Measurements from ENCODE around the gene KMT2A. TPM values are rescaled to one million over a fixed set of nuclear protein-coding genes. Genes with fewer than 3 reads are reported as not detected.
"Not testable (repeated sequence)": the region's sequence is repeated elsewhere in the genome, so short reads cannot be mapped to it uniquely, and the experiment has no call there.

The KMT2A gene
- total RNA-seq, 1 donor from 2014 or later: 63.6 TPM

DNA sequence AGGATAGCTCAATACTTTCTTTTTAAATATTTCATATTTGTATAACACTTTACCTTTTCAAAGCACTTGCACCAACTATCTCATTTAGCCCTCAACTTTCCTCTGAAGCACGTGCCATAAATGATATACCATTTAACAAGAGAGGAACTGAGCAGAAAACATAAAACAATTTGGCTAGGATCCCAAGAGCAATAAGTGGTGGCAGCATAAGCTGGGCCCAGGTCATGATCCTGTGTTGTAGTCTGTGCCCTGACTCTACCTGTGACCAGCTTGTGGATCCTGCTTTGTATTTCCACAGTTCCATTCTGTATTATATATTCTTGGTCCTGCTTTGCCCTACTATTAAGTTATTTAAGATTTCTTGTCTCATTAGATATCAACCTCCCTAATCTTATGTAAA lies 23.4 kb upstream of the KMT2A start:
- Mint-ChIP-seq H3K36me3 (peaks cover 2% of the 10 kb centered on the region), H3K9me3 (no peaks in the 10 kb centered on the region), H3K27ac (no peak overlapping the region), H3K4me3 (no peak overlapping the region), H3K4me1 (no peaks in the 10 kb centered on the region), H3K27me3 (ENCODE audit: insufficient read depth, low read depth) (peaks cover 2% of the 10 kb centered on the region)
- H3K9me3 ChIP-seq (ENCODE audit: low read depth): no peaks in the 10 kb centered on the region
- no peak for DNase-seq (ENCODE audit: low spot score)
- peaks cover 8% of the 10 kb centered on the region for H3F3A ChIP-seq (ENCODE audit: low read depth)
- no peak overlapping the region for H2AFZ ChIP-seq (replicated peaks)
- H4K20me1 ChIP-seq (ENCODE audit: low read depth): no peaks in the 10 kb centered on the region
- H3K9ac ChIP-seq: no peak overlapping the region
- no peak overlapping the region for H3K4me3 ChIP-seq
- H3K4me2 ChIP-seq: no peak overlapping the region
- H3K27me3 ChIP-seq: no peaks in the 10 kb centered on the region
- no peak overlapping the region for H3K27ac ChIP-seq
- TF ChIP-seq, protein P1, sequence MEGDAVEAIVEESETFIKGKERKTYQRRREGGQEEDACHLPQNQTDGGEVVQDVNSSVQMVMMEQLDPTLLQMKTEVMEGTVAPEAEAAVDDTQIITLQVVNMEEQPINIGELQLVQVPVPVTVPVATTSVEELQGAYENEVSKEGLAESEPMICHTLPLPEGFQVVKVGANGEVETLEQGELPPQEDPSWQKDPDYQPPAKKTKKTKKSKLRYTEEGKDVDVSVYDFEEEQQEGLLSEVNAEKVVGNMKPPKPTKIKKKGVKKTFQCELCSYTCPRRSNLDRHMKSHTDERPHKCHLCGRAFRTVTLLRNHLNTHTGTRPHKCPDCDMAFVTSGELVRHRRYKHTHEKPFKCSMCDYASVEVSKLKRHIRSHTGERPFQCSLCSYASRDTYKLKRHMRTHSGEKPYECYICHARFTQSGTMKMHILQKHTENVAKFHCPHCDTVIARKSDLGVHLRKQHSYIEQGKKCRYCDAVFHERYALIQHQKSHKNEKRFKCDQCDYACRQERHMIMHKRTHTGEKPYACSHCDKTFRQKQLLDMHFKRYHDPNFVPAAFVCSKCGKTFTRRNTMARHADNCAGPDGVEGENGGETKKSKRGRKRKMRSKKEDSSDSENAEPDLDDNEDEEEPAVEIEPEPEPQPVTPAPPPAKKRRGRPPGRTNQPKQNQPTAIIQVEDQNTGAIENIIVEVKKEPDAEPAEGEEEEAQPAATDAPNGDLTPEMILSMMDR (IDR thresholded peaks at IDR 0.05): no peak
- TF ChIP-seq EZH2phosphoT487 (IDR thresholded peaks at IDR 0.05) (no peak), EZH2 (IDR thresholded peaks at IDR 0.05) (no peak)
- H3K79me2 ChIP-seq (ENCODE audit: low read depth): peaks cover 4% of the 10 kb centered on the region
- no peaks in the 10 kb centered on the region for H3K36me3 ChIP-seq
- no peaks in the 10 kb centered on the region for H3K4me1 ChIP-seq

DNA sequence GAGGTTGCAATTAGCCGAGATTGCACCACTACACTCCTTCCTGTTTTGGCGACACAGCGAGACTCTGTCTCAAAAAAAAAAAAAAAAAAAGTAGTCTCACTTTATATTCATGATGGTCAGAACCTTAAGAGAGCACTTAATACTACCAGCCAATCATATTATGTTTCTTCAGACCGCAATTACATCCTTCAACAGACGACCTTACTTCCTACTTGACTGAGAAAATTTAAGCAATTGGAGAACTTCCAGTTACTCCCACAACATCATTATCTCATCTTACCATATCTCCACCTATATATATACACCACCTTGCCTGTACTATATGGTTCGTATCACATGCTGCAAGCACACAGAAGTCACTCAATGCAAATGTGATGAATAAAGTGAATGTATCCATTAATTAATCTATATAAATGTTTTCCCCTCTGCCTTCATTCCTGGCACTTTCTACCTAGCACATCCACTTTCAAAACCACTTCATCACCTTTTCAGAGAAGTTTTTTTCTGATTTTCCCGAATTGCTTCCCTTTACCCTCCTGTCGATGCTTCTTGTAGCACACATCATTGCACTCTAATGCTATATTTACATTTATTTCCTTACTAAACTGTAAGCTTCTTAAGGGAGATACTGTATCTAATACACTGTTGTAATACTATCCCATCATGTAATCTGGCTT lies 21.1 kb upstream of the KMT2A start:
- Histone ChIP-seq H3K36me3 (no peaks in the 10 kb centered on the region), H3K4me3 (no peak overlapping the region), H4K20me1 (ENCODE audit: low read depth) (no peaks in the 10 kb centered on the region), H3K4me2 (no peak overlapping the region), H3K9me3 (ENCODE audit: low read depth) (no peaks in the 10 kb centered on the region), H3K79me2 (ENCODE audit: low read depth) (no peaks in the 10 kb centered on the region), H3K27me3 (no peaks in the 10 kb centered on the region), H3K4me1 (no peaks in the 10 kb centered on the region), H3K9ac (no peak overlapping the region), H3F3A (ENCODE audit: low read depth) (peaks cover 8% of the 10 kb centered on the region), H2AFZ (replicated peaks) (no peak overlapping the region), H3K27ac (peak overlapping the region; percentile 22)
- DNase-seq (ENCODE audit: low spot score): no peak
- no peaks in the 10 kb centered on the region for H3K4me1 Mint-ChIP-seq
- no peak overlapping the region for H3K27ac Mint-ChIP-seq
- no peak overlapping the region for H3K4me3 Mint-ChIP-seq
- H3K36me3 Mint-ChIP-seq: no peaks in the 10 kb centered on the region
- TF ChIP-seq, protein P1 (IDR thresholded peaks at IDR 0.05): no peak
- TF ChIP-seq EZH2 (IDR thresholded peaks at IDR 0.05) (no peak), EZH2phosphoT487 (IDR thresholded peaks at IDR 0.05) (no peak)
- H3K9me3 Mint-ChIP-seq: no peaks in the 10 kb centered on the region
- H3K27me3 Mint-ChIP-seq (ENCODE audit: insufficient read depth, low read depth): peaks cover 2% of the 10 kb centered on the region

DNA sequence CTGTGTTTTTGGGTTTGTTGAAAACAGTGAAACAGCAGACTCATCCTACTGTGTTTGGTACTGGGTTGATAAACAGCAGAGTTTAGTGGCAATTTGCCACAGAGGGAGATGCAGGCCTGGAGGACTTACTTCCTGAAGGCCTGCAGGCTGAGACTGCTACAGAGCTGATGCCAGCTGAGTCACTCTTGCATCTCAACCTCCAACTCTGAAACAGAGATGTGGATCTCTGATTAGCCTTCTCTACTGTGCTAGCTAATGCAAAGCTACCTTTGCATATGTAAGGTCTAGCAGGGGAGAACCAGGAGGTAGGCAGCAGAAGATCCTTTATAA lies 20.6 kb upstream of the KMT2A start:
- Histone ChIP-seq H3K27me3 (no peaks in the 10 kb centered on the region), H3K9ac (no peak overlapping the region), H2AFZ (replicated peaks) (no peak overlapping the region), H4K20me1 (ENCODE audit: low read depth) (no peaks in the 10 kb centered on the region), H3K4me1 (no peaks in the 10 kb centered on the region), H3K4me3 (no peak overlapping the region), H3K27ac (peak overlapping the region; percentile 22), H3K9me3 (ENCODE audit: low read depth) (no peaks in the 10 kb centered on the region), H3K36me3 (no peaks in the 10 kb centered on the region), H3K4me2 (no peak overlapping the region), H3F3A (ENCODE audit: low read depth) (peaks cover 8% of the 10 kb centered on the region), H3K79me2 (ENCODE audit: low read depth) (no peaks in the 10 kb centered on the region)
- no peak for TF ChIP-seq EZH2 (IDR thresholded peaks at IDR 0.05)
- TF ChIP-seq, protein P1 (IDR thresholded peaks at IDR 0.05): no peak
- no peak for TF ChIP-seq EZH2phosphoT487 (IDR thresholded peaks at IDR 0.05)
- no peak overlapping the region for H3K4me3 Mint-ChIP-seq
- no peak overlapping the region for H3K27ac Mint-ChIP-seq
- no peaks in the 10 kb centered on the region for H3K27me3 Mint-ChIP-seq (ENCODE audit: insufficient read depth, low read depth)
- peak; percentile 29 for DNase-seq (ENCODE audit: low spot score)
- no peaks in the 10 kb centered on the region for H3K36me3 Mint-ChIP-seq
- no peaks in the 10 kb centered on the region for H3K4me1 Mint-ChIP-seq
- H3K9me3 Mint-ChIP-seq: no peaks in the 10 kb centered on the region

DNA sequence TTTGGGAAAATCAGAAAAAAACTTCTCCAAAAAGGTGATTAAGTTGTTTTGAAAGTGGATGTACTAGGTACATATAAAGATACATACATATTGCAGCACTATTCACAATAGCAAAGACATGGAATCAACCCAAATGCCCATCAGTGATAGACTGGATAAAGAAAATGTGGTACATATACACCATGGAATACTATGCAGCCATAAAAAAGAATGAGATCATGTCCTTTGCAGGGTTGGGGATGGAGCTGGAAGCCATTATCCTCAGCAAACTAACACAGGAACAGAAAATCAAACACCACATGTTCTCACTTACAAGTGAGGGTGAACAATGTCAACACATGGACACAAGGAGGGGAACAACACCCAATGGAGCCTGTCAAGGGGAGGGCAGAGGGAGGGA lies 19.4 kb upstream of the KMT2A start:
- not testable (repeated sequence) for H3K36me3 Mint-ChIP-seq; DNase-seq (ENCODE audit: low spot score); H3K36me3 ChIP-seq

More for the DNA sequence above, 19.4 kb upstream of the KMT2A start:
- H3K4me3 Mint-ChIP-seq; H2AFZ ChIP-seq (replicated peaks); H3K4me2 ChIP-seq; H3K9ac ChIP-seq; H3K27ac ChIP-seq; H3K27me3 ChIP-seq; H3K9me3 ChIP-seq (ENCODE audit: low read depth); H3K4me1 Mint-ChIP-seq; H4K20me1 ChIP-seq (ENCODE audit: low read depth); H3K4me3 ChIP-seq; H3K79me2 ChIP-seq (ENCODE audit: low read depth); H3K27me3 Mint-ChIP-seq (ENCODE audit: insufficient read depth, low read depth); H3F3A ChIP-seq (ENCODE audit: low read depth); H3K4me1 ChIP-seq; H3K27ac Mint-ChIP-seq; H3K9me3 Mint-ChIP-seq: not testable (repeated sequence)
